WTC11 (cell line): ENCODE measurements around the gene NPAS2.

Source experiments
- ATF1 ChIP-seq: sonication (generic); formaldehyde crosslinking; IDR thresholded peaks from 2 replicates; pipeline ENCODE4 v1.8.1; 2023; ENCODE audit warnings: mild to moderate bottlenecking, moderate library complexity, missing genetic modification reagents
- ATF3 ChIP-seq: sonication (generic); formaldehyde crosslinking; conservative IDR thresholded peaks from 2 replicates; pipeline ENCODE4 v1.8.1; 2022; ENCODE audit warnings: mild to moderate bottlenecking, missing genetic modification reagents
- ATF6 ChIP-seq: sonication (generic); formaldehyde crosslinking; IDR thresholded peaks from 2 replicates; pipeline ENCODE4 v1.8.1; 2023; ENCODE audit warnings: mild to moderate bottlenecking, missing genetic modification reagents
- CTCF ChIP-seq: fragments of 200-600 bp; IDR thresholded peaks from 2 replicates; pipeline ENCODE4 v1.8.0; 2022; ENCODE audit warnings: antibody characterized with exemption
- ESRRA ChIP-seq: sonication (generic); formaldehyde crosslinking; IDR thresholded peaks from 2 replicates; pipeline ENCODE4 v1.8.1; 2022; ENCODE audit warnings: mild to moderate bottlenecking, missing genetic modification reagents, borderline replicate concordance
- MAX ChIP-seq: sonication (generic); formaldehyde crosslinking; IDR thresholded peaks from 2 replicates; pipeline ENCODE4 v1.8.0; 2022; ENCODE audit warnings: mild to moderate bottlenecking, missing genetic modification reagents
- PREB ChIP-seq: sonication (generic); formaldehyde crosslinking; IDR thresholded peaks from 2 replicates; pipeline ENCODE4 v1.8.1; 2022; ENCODE audit warnings: mild to moderate bottlenecking, missing genetic modification reagents, moderate library complexity, borderline replicate concordance
- STAT6 ChIP-seq: sonication (generic); formaldehyde crosslinking; conservative IDR thresholded peaks from 2 replicates; pipeline ENCODE4 v1.8.1; 2023; ENCODE audit warnings: mild to moderate bottlenecking, low read depth, missing genetic modification reagents, moderate library complexity
- USF1 ChIP-seq: sonication (generic); formaldehyde crosslinking; IDR thresholded peaks from 2 replicates; pipeline ENCODE4 v1.8.0; 2022; ENCODE audit warnings: mild to moderate bottlenecking, missing genetic modification reagents
- ZNF416 ChIP-seq: fragments of 250-450 bp; sonication (Bioruptor Pico); IDR thresholded peaks from 2 replicates; pipeline ENCODE4 v1.9.0; 2021; ENCODE audit warnings: mild to moderate bottlenecking, inconsistent platforms

- TF ChIP-seq ZNF416 (CRISPR knock-in tag) (no peak), ATF6 (CRISPR knock-in tag) (no peak), ATF1 (CRISPR knock-in tag) (no peak), PREB (no peak), MAX (CRISPR knock-in tag) (no peak), STAT6 (CRISPR knock-in tag) (no peak), CTCF (no peak), ESRRA (CRISPR knock-in tag) (no peak), ATF3 (CRISPR knock-in tag) (no peak), USF1 (CRISPR knock-in tag) (no peak)
These were observed 212.3 kb downstream of the NPAS2 start for GRCh38 chr2:101032084-101032776.
